GM10266 (cell line): ENCODE data around the gene TMEM132D.

Experiments used
- DNase-seq: peaks from one replicate; pipeline ENCODE4 v3.0.0; 2012; ENCODE audit errors: extremely low spot score
- TF ChIP-seq, protein P1 (sequence below): IDR thresholded peaks from 2 replicates; pipeline ENCODE4 v1.5.1; 2012; ENCODE audit warnings: mild to moderate bottlenecking, low read depth; ENCODE audit not compliant: control insufficient read depth, insufficient read depth; ENCODE audit errors: missing control alignments

Gene TMEM132D

DNA sequence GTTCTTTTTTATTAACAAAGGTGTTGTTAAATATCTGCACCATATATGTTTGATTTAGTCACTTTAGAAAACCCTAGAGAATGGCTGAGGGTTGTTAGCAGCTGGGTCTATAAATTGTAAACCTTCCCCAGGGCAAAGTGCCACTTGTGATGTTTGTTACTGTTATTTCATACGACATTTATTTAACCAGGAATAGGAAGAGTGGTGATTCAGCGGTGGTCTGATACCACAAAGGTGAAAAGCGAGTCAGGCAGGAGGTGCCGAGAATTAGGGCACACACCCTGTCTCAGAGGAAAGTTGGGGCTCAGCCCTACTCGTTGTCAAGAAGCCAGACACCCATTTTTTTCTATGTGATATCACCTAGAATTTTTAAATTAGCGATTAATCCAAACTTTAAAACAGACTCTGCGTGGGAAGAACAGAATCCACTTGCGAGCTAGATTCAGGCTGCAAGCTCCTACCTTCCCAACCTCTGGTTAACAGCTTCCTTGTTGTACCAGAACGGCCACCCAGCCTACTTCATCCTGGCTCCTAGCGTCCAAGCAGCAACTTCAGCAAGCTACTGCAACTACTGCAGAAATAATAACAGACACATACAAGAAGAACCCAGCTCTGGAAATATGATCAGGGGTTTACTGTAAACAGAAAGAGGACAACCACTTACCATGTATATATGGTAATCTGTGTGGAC is 126.7 kb downstream of the TMEM132D start:
- no peak for DNase-seq
- TF ChIP-seq, protein P1, sequence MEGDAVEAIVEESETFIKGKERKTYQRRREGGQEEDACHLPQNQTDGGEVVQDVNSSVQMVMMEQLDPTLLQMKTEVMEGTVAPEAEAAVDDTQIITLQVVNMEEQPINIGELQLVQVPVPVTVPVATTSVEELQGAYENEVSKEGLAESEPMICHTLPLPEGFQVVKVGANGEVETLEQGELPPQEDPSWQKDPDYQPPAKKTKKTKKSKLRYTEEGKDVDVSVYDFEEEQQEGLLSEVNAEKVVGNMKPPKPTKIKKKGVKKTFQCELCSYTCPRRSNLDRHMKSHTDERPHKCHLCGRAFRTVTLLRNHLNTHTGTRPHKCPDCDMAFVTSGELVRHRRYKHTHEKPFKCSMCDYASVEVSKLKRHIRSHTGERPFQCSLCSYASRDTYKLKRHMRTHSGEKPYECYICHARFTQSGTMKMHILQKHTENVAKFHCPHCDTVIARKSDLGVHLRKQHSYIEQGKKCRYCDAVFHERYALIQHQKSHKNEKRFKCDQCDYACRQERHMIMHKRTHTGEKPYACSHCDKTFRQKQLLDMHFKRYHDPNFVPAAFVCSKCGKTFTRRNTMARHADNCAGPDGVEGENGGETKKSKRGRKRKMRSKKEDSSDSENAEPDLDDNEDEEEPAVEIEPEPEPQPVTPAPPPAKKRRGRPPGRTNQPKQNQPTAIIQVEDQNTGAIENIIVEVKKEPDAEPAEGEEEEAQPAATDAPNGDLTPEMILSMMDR: no peak

DNA sequence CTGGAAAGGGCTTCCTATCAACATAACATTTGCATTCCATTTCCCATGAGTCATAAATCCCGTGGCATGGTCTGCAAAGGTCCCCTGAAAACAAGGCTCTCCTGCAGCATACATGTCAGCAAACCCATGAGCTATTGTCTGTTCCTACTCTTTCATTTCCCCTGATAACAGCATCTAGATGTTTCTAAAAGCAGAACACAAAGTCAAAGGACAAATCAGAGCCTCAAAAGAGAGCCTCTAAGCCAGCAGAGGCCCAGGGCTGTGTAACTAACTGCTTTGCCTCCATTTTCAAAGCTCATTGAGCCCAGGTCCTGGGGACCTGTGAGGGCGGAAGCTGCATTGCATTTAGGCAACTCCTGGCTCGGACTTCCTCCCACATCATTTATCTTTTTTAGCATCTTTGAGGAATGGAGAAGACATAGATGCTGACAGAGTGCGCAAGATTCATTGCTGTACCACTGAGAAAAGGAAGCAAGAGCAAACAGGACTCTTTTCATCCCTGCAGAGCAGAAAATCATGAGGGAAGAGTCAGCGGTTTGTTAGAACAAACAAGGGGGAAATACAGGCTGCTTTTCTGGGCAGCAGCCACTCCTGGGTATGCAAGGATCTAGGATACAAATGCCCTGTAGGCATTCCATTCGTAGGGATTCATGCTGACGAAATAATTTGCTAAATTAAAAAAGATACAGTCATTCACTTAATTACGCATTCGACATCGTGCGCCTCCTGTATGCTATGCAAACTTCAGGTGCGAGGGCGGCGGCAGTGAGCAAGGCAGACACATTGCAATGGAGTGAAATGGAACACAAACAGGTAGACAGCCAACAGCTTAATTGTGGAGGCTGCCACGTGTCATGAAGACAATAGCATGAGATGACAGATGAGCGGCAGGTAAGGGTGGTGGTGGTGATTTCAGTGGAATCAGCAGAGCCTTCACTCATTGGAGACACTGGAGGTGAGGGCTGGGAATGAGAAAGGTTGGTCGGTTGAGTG is 131.0 kb downstream of the TMEM132D start:
- TF ChIP-seq, protein P1: no peak

GRCh38 chr12:129771238-129771637 is 132.6 kb downstream of the TMEM132D start:
- TF ChIP-seq, protein P1: no peak
- no peak for DNase-seq

More for the DNA sequence above, 131.0 kb downstream of the TMEM132D start:
- no peak for DNase-seq

GRCh38 chr12:129765719-129766118 is 138.1 kb downstream of the TMEM132D start:
- DNase-seq: no peak

DNA sequence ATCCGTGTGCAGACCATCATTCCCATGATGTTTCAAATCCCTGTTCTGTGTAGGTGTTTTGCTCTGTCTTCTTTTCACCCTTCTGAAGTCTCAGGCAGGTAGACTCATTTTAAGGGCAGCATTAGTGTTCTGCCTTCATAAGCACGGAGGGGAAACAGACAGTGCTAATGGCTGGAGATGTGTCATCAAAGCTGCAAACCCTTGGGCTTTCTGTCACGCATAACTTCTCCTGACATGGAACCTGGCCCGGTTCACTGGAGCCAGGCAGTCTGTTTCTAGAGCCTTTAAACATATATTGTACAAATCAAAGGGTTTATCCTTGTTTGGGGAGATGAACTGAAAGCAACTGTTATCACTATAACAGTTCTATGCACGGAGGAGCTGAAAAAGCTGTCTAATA is 141.4 kb downstream of the TMEM132D start:
- TF ChIP-seq, protein P1: no peak
- DNase-seq: no peak

More at GRCh38 chr12:129765719-129766118, 138.1 kb downstream of the TMEM132D start:
- TF ChIP-seq, protein P1: no peak

DNA sequence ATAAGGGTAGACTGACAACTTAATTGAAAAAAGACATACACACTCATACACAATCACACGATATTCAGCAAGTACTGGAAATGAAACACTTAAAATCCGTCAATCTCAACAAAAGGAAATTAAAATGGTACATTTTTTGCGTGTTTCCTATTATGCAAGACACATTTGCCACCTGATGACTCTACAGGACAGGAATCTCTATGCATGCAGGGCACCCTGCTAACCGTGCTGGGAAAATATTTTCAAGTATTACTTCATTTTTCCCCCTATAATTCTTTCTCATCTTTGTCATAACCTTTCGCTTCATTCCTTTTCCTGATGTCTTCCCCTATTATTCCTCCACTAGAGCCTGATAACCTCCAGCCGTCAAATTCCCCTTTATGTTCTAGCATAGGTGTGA is 150.2 kb downstream of the TMEM132D start:
- no peak for DNase-seq
- TF ChIP-seq, protein P1: no peak
